HG02623 (cell line): ENCODE measurements around the gene PARD3B.

Source experiments
- ATAC-seq: cut with Tn5 transposase; IDR thresholded peaks from one replicate; pipeline ENCODE4 v1.9.1; 2021; ENCODE audit warnings: moderate library complexity; ENCODE audit not compliant: unreplicated experiment

PARD3B gene

GRCh38 chr2:204544961-204545860 is at the start of gene PARD3B:
Gene PARD3B (plus strand): TSS chr2:204545475. CDS start chr2:204546000, 525 bp downstream.
- ATAC-seq = peak; percentile 53

GRCh38 chr2:204496779-204497178 is 48.5 kb upstream of the PARD3B start:
- ATAC-seq = no peak

- ATAC-seq = no peak
Measured at GRCh38 chr2:204497855-204498254, 47.4 kb upstream of the PARD3B start.

GRCh38 chr2:204498291-204498690 is 47.0 kb upstream of the PARD3B start:
- no peak for ATAC-seq

- ATAC-seq = no peak
Measured at GRCh38 chr2:204503869-204504268, 41.4 kb upstream of the PARD3B start.

GRCh38 chr2:204504594-204504993 is 40.7 kb upstream of the PARD3B start:
- no peak for ATAC-seq

GRCh38 chr2:204505488-204505887 is 39.8 kb upstream of the PARD3B start:
- no peak for ATAC-seq

GRCh38 chr2:204505946-204506345 is 39.3 kb upstream of the PARD3B start:
- no peak for ATAC-seq

- no peak for ATAC-seq
Measured at GRCh38 chr2:204507636-204508035, 37.6 kb upstream of the PARD3B start.

GRCh38 chr2:204510709-204511420 is 34.4 kb upstream of the PARD3B start:
- no peak for ATAC-seq

- ATAC-seq = no peak
Measured at GRCh38 chr2:204514439-204514838, 30.8 kb upstream of the PARD3B start.

- no peak for ATAC-seq
Measured at GRCh38 chr2:204515416-204515815, 29.9 kb upstream of the PARD3B start.

- ATAC-seq = no peak
Measured at GRCh38 chr2:204517154-204517553, 28.1 kb upstream of the PARD3B start.

- no peak for ATAC-seq
Measured at GRCh38 chr2:204529795-204530463, 15.3 kb upstream of the PARD3B start.

GRCh38 chr2:204530464-204530805 is 14.8 kb upstream of the PARD3B start:
- ATAC-seq = no peak

- no peak for ATAC-seq
Measured at GRCh38 chr2:204533629-204534370, 11.5 kb upstream of the PARD3B start.

GRCh38 chr2:204535356-204535755 is 9.9 kb upstream of the PARD3B start:
- ATAC-seq = no peak

- ATAC-seq = no peak
Measured at GRCh38 chr2:204535764-204536163, 9.5 kb upstream of the PARD3B start.

GRCh38 chr2:204538182-204539018 is 6.9 kb upstream of the PARD3B start:
- ATAC-seq = no peak

- ATAC-seq = no peak
Measured at GRCh38 chr2:204539019-204539385, 6.3 kb upstream of the PARD3B start.
